GM19193 (cell line): ENCODE results near the gene SGTB.

ENCODE experiments used
- POLR2A ChIP-seq: IDR thresholded peaks from 4 replicates; pipeline ENCODE4 v1.6.1; 2011; ENCODE audit not compliant: insufficient read depth, insufficient read length; ENCODE audit errors: extremely low read depth

Gene SGTB

DNA sequence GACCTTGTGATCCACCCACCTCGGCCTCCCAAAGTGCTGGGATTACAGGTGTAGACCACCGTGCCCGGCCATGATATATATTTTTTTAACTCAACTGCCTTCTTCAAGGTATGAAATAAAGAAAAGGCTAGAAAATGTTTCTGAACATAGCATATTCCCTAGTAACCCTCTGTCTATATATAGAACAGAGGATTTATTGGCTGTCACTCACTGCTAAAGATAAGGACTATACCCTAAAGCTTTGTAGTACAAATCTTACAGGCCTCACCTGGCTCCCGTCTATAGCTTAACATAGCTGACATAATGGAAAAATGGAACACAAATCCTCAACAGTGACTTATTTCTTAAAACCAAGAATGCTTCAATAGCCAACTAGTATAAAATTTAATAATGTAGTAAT is 14.2 kb downstream of the SGTB start:
- TF ChIP-seq POLR2A, result no peak

DNA sequence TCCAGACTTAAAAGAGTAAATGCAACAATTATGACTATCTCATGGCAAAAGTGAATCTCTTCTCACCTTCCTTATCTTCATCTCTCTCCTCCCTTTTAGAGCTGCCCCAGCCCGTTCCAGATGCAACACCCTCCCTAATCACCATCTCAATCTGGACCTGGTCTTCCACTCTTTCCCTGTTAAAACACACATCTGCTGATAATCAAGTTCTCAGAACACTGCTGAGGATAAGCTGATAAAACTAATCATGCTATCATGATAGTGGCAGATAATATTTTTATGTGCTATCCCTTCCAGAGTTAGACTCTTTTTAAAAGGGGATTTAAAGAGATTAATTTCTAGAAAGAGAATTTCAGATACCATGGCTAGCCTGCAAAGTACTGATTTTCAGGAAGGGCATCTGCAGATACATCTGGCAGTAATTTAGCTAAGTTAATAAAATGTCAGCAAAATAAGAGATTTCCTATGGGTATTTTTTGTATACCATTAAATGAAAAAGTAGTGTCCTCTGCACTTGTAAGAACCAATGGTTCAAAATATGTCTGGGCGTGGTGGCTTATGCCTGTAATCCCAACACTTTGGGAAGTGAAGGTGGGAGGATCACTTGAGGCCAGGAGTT is 17.2 kb downstream of the SGTB start:
- TF ChIP-seq POLR2A, result no peak

DNA sequence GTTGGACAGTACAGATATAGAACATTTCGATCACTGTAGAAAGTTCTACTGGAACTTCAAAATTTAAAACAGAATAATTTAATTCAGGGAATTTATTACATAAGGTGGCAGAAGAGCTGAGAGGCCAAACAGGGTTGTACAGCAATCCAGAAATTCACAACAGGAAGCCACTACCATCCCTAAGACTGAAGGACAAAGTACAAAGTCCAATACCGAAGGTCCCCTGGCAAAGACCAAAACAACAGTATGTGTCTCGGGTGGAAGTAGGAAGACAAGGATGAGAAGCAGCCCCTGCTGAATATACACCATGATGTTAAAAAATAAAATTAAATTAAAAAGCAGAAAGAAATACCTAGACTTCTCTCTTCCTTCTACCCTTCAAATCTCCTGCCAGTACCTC is 19.9 kb downstream of the SGTB start:
- no peak for TF ChIP-seq POLR2A

DNA sequence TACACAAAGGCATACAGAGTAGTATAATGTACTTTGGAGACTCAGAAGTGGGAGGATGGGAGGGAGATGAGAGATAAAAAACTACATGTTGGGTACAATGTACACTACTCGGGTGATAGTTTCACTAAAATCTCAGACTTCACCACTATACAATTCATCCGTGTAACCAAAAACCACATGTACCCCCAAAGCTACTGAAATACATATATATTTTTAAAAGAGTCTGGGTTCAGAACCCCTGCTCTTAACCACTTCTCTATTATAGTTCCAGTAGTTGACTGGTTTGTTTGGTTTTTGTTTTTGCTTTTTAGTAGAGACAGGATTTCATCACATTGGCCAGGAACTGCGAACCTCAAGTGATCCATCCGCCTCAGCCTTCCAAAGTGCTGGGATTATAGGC is 22.6 kb downstream of the SGTB start:
- no peak for TF ChIP-seq POLR2A

DNA sequence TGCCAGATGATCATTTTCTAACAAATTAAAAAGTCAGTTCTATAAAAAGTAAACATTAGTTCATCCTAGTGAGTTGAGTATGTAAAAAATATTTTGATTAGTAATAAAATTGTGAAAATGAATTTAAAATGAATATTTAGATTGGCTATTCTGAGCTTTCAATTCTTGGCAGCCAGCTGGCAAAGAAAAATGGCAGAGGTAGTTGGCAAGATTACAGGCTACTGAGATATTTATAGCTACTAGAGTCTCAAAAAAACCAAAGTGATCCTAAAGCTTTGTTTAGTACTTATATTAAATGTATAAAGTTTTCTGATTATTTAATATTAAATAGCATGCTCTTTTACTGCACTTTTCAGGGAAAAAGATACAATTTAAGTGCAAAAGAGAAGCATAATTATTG is 25.0 kb downstream of the SGTB start:
- TF ChIP-seq POLR2A, result no peak

DNA sequence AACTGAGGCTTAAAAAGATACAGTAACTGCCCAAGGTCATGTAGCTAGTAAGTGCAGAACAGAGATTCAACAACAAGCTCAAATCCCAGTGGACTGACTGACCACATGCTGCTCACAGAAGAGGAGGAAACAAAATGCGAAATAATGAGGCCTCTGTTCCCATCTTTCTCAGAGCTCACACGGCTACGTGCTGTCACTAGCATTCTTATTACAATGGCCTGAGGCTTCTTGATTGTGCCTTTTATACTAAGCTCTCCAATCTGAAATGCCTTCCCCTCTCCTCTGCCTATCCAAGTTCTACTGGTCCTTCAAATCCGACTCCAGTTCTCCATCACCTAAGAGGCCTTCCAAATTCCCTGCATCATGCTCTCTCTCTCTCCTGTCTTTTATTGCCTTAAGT is 26.0 kb downstream of the SGTB start:
- TF ChIP-seq POLR2A, result no peak

DNA sequence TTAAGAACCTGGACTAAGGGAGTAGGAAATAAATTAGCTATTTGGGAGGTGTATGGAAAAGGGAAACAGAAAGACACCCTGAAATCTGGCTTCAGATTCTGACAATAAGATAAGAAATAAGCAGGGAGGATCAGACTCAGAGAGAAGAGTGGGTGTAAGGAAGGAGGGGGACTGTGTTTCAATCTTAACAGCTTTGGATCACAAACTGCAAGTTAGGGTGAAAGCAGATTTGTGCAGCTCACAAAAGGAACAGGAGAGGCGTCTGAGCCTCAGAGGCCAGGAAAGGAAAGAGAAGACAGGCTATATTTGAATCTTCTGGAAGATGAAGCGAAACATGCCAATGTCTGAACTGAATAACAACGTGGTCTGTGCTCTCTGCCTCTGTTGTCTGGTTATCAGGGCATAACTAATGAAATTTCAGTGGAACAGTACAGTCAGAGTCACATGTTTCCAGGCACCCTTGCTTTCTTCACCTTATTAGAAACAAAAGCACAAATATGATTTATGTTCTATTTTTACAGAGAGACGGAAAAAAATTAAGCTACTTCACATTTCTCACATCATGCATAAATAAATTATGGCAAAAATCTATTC is 26.6 kb downstream of the SGTB start:
- TF ChIP-seq POLR2A, result no peak

DNA sequence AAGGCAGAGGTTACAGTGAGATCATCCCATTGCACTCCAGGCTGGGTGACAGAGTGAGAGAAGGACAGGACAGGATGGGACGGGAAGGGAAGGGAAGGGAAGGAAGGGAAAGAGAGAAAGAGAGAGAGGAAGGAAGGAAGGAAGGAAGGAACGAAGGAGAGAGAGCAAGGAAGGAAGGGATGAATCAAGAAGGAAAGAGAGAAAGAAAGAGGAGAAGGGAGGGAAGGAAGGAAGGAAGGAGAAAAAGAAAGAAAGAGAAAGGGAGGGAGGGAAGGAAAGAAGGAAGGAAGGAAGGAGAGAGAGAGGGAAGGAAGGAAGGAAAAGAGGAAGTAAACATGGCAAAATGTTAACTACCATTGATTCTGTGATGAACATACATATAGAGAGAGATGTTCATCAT is 28.8 kb downstream of the SGTB start:
- TF ChIP-seq POLR2A, result no peak

DNA sequence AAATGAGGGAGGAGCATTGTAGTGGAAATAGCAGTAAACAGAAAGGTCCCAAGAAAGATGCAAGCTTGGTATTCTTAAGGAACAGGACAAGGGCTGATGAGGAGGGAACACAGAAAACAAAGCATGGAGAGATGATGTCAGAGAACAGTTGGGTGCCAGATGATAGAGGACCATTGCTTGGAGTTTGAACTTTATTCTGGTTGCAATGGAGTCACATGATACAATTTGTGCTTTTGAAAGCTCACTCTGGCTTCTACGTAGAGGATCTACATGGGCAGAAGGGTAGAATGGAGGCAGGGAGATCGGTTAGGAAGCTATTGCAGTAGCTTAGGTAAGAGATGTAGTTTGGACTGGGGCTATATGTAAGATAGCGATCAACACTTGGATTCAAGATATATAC is 39.8 kb downstream of the SGTB start:
- TF ChIP-seq POLR2A, result no peak

DNA sequence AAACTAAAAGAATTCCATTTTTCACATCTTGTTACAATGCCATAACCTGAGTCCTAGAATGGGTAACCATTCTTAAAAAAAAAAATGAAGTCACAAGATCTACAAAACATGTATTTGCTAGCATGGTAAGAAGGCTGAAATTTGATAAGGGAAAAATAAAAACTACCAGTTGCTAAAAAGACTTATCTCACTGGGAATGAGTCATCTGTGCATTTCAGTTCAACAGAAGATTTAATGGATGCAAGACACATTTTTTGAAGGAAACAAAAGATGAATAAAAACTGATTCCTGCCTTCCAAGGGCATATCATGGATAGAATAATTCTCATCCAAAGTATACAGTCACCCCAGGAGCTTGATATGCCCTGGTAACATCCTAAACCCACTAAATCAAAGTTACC is 47.2 kb downstream of the SGTB start:
- TF ChIP-seq POLR2A, result no peak

DNA sequence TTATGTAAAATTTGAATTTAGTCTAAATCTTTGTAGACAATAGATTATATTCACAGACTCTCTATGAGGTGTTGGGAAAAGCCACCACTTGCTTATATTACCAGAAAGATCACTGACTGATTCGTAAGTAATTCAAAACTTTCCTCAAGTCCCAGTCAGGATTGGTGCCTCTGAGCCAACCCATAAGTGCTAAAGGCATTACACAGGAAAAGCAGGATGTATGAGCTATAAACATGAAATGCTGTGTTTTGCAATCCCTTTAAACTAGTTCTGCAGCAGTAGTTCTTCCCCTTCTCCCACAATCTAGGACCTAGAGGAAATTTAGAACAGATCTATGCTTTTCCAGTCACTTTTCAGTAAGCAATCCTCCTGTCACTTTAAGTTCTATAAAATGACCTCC is 49.1 kb downstream of the SGTB start:
- TF ChIP-seq POLR2A, result no peak

DNA sequence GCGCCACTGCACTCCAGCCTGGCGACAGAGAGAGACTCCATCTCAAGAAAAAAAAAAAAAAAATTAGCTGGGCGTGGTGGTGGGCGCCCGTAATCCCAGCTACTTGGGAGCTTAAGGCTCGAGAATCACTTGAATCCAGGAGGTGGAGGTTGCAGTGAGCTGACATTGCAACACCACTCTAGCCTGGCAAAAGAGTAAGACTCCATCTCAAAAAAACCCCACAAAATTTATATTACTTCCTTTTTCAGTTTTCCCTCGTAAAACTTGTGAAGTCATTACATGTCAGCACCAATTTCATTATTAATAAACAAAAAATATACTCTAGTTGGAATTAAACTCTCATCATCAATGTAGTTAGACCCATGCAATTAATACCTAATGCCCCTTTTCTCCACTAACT is 53.2 kb downstream of the SGTB start:
- TF ChIP-seq POLR2A, result no peak

DNA sequence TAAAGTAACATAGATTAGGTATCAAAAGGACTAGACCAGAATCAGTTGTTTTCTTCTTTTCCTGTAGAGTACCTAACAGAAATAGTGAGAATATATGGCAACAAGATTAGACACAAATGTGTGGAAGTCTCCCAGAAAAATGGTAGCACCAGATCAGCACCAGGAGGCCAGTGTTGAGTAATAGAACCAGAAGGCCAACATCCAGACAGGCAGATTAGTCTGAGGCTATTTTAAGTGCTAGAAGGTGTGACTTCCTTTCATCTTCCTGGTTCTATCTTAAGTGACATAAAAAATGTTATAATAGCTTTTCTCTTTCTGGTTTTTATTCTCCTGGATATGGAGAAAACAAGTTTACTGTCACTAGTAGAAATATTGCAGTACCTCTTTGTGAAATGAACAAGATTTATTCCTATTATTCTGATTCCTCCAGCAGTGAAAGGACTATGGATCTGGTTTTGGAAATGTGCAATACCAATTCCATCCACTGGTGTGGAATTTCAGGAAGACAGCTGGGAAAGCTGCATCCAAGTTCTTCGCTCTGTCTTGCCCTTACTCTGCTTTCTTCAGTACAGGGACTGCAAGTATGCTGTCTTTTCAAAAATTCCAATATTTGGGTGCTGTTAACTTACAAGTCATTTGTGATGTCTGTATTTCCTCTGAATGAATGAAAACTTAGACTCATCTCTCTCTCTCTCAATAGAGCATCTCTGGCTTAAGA is 57.9 kb downstream of the SGTB start:
- TF ChIP-seq POLR2A, result no peak

DNA sequence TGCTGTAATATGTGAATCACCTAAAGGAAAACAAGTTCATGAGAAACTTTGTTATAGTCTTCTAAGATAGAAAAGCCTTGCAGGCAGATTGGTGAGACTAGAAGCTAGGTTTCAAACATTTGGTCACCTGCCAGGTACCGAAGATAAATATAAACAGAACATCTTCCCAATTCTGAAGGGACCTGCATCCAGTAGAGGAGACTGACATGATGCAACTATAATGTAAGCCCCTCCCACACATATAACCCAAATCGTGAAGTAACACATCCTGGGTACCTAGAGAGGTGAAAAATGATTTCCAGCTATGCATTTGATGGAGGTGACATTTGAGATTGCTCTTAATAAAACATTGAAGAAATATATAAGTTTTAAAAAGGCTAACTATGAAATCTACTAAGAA is 67.2 kb downstream of the SGTB start:
- no peak for TF ChIP-seq POLR2A

DNA sequence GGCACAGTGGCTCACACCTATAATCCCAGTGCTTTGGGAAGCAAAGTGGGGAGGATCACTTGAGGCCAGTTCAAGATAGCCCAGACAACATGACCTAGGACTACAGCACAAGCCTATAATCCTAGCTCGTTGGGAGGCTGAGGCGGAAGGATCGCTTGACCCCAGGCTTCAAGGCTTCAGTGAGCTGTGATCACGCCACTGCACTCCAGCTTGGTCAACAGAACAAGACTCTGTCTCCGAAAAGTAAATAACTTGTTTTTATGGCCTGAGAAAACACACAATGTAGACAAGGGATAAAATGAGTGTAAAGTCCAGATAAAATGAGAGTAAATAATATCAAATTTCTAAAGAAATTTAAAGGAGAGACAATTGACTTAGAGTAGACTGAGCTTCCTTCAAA is 70.8 kb downstream of the SGTB start:
- TF ChIP-seq POLR2A, result no peak

DNA sequence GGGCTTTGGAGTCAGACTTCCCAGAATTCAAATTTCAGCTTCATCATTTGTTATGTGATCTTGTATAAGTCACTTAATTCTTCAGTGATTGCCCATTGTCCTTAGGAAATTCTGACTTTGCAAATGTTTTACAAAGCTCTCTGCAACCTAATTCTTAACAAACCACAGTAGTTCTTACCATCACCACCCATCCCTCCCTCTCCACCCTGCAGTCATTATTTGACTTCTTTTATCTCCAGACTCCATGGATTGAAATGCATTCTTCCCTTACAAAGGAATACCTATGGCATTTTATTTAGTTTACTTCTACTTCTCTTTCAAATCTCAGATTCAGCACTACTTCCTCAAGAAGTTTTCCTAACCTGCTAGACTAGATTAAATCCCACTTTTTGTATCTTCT is 74.0 kb downstream of the SGTB start:
- TF ChIP-seq POLR2A, result no peak
